Adrenal gland (tissue), 5 donors: ENCODE measurements around the gene MAP3K15.

Source experiments
- CTCF ChIP-seq, 6 experiments: fragments of 450-650 bp in 4 of 6; fragments of 200-600 bp in 2 of 6; sonication (generic) in 1 of 6; IDR thresholded peaks; 1 replicate in 5 of 6; 2 replicates in 1 of 6; pipeline versions ENCODE4 v1.5.1 to v1.8.0; 2016 to 2021; ENCODE audit warnings: antibody characterized with exemption in 6 of 6, mild to moderate bottlenecking in 2 of 6, moderate library complexity in 1 of 6
- POLR2A ChIP-seq, 2 donors: fragments of 450-650 bp; IDR thresholded peaks; one replicate each; pipeline ENCODE4 v1.6.1; 2017; ENCODE audit warnings: antibody characterized with exemption in 2 of 2, mild to moderate bottlenecking in 2 of 2, moderate library complexity in 1 of 2
- donor health status: DM: no; HTN: no; CAD: no.

DNA sequence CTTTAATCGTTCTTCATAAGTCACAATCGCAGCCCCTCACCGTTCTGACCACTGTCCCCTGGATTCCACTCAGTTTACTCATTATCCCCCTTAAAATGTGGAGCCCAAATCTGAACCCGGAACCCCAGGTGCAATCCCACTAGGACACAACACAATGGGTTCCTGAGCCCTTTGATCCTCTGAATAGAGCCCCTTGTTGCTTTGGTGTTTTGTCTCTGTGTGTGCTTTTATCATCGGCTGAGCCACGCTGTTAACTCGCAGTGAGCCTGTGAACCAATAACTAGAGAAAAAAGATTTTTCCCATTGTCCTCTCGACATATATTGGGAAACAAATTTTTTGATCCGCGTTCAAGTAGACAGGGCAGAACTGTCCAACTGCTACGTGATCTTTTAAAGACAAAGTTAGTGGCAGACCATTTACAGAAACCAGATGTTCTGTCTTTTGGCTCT is 172.2 kb downstream of the MAP3K15 start:
- TF ChIP-seq POLR2A (IDR thresholded peaks at IDR 0.05) (no peak), CTCF (IDR thresholded peaks at IDR 0.05) (no peak)
